HUES48 (cell line): Measurements from ENCODE around the gene ADAR.

Experiments
- H3K27ac ChIP-seq: one replicate; pipeline ENCODE4 v1.7.0; 2013; ENCODE audit warnings: low read depth, low read length, inconsistent platforms
- H3K27me3 ChIP-seq: 2 replicates; pipeline ENCODE4 v1.6.1; 2013; ENCODE audit warnings: mild to moderate bottlenecking, low read length; ENCODE audit not compliant: control insufficient read depth, insufficient read depth
- H3K36me3 ChIP-seq: 2 replicates; pipeline ENCODE4 v1.6.1; 2013; ENCODE audit warnings: low read length; ENCODE audit not compliant: control insufficient read depth, insufficient read depth
- H3K4me1 ChIP-seq: 2 replicates; pipeline ENCODE4 v1.6.1; 2013; ENCODE audit warnings: mild to moderate bottlenecking, low read length; ENCODE audit not compliant: control insufficient read depth, insufficient read depth
- H3K4me3 ChIP-seq: 2 replicates; pipeline ENCODE4 v1.5.1; 2013; ENCODE audit warnings: mild to moderate bottlenecking, low read depth, low read length
- H3K9ac ChIP-seq: 2 replicates; pipeline ENCODE4 v1.6.1; 2013; ENCODE audit warnings: mild to moderate bottlenecking, low read depth, low read length, moderate library complexity
- H3K9me3 ChIP-seq: 2 replicates; pipeline ENCODE4 v1.6.1; 2013; ENCODE audit warnings: low read length; ENCODE audit not compliant: control insufficient read depth, insufficient read depth

ADAR gene

DNA sequence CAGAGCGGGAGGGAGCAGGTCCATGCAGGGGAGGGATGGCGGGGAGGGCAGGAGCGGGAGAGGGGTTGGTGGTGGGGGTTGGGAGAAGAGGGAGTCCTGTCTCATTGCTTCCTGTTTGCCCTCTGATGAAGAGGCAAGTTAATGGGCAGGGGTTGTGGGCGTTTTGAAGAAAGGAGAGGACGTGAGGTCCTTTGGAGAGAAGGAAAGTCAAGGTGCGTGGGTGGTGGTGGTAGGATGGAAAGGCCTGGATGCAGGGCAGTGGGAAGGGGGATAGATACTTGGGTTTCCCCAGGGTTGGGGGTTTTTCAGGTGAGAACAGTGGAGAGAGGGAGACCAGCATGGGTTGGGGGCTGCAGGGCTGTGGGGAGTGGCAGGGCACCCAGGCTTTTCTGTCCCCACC, 66.8 kb downstream of the ADAR start:
- Histone ChIP-seq H3K27ac (no peak overlapping the region), H3K9me3 (no peaks in the 10 kb centered on the region), H3K9ac (no peak overlapping the region), H3K4me3 (no peak overlapping the region), H3K27me3 (no peaks in the 10 kb centered on the region), H3K36me3 (no peaks in the 10 kb centered on the region), H3K4me1 (no peaks in the 10 kb centered on the region)

DNA sequence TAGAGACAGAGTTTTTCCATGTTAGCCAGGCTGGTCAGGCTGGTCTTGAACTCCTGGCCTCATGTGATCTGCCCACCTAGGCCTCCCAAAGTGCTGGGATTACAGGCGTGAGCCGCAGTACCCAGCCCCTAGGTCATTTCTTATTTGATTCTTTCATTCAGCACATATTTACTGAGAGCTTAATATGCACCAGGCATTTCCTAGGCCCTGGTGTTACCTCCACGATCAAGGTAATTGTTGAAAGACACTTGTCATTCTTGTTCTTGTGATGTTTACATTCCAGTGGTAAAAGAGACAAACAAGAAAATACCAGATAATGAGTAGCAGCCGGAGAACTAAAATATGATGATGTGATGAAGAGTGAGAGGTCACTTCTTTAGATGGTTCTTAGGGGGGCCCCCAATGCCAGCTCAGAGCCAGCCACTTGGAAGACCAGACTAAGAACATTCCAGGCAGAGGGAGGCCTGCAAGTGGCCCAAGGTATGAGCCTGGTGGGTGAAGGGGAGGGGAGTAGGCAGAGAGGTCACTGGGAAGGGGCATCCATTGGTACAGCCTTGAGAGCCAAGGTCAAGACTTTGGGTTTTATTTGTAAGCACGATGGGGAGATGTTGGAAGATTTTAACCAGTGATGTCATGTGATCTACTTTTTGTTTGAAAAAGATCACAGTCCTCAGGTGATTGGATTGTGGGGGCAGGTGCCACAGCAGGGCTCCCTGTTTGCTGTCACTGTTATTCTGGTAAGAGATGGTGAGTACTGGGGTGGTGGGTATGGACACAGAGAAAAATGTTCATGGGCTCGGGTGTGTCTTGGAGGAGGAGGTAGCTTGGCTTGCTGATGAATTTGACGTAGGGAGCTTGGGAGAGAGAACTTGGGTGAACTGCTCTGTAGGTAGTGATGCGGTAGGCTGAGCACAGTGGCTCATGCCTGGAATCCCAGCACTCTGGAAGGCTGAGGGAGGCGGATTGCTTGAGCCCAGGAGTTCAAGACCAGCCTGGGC, 68.2 kb downstream of the ADAR start:
- no peaks in the 10 kb centered on the region for H3K36me3 ChIP-seq
- H3K4me3 ChIP-seq: no peak overlapping the region
- H3K27me3 ChIP-seq: no peaks in the 10 kb centered on the region
- no peak overlapping the region for H3K27ac ChIP-seq
- no peaks in the 10 kb centered on the region for H3K4me1 ChIP-seq
- no peak overlapping the region for H3K9ac ChIP-seq
- H3K9me3 ChIP-seq: no peaks in the 10 kb centered on the region

DNA sequence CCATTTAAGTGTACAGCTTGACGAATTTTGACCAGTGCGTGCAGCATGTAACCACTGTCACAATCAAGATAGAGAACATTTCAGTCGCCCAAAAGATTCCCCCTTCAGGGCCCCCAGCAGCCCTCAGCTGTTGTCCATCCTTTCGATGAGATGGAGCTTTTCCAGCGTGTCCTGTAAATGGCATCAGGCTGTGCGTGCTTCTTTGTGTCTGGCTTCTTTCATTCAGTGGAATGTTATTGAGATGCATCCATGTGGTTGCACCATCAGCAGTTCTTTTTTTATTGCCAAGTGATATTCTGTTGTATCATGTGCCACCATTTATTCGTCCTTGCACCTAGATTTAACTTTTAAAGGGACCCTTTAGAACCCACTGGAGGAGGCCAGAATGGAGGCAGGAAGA, 71.4 kb downstream of the ADAR start:
- Histone ChIP-seq H3K36me3 (no peaks in the 10 kb centered on the region), H3K9ac (no peak overlapping the region), H3K9me3 (no peaks in the 10 kb centered on the region), H3K27ac (no peak overlapping the region), H3K4me1 (no peaks in the 10 kb centered on the region), H3K27me3 (no peaks in the 10 kb centered on the region), H3K4me3 (no peak overlapping the region)

DNA sequence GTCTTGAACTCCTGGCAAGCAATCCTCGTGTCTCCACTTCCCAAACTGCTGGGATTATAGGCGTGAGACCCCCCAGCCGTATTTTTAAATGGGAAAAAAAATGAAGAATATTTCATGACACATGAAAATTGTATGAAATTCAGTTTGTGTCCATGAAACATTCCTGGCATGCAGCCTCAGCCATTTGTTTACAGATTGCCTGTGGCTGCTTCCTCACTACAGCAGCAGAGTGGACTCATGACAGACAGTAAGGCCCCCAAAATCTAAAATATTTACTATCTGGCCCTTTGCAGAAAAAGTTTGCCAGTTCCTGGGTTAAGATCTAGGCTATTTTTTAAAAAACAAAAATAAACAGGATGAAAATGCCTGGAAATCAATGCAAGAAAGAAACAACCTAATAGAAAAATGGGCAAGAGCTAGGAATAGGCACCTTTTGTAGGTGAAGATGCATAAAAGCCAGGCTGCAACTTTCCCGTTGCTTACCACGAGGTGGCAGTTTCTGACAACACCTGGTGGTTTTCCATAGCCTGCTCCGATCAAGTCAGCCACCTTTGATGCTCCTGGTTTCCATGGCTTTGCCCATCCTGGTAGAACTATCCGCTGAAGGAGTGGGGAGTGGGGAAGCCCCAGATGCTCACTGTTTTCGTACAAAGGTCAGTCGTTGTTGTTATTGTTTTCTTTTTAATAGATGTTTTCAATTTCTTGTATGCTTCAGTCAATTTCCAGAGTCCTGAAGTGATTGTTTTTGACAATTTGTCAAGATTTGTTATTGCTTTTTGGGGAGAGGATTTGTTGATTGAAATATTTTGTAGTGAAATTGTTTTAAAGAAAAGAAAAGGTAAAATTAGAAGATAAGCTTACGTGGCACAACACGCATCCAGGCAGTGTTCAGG, 73.8 kb downstream of the ADAR start:
- Histone ChIP-seq H3K27me3 (no peaks in the 10 kb centered on the region), H3K4me1 (no peaks in the 10 kb centered on the region), H3K36me3 (no peaks in the 10 kb centered on the region), H3K9me3 (no peaks in the 10 kb centered on the region), H3K27ac (no peak overlapping the region), H3K4me3 (no peak overlapping the region), H3K9ac (no peak overlapping the region)
